Heart left ventricle (tissue), 13 donors: ENCODE data around the gene AAGAB.

Source experiments
- CTCF ChIP-seq, 12 donors: fragments of 200-600 bp; sonication (generic) in 4 of 12; IDR thresholded peaks; one replicate each; pipeline versions ENCODE4 v1.5.0 to v1.8.0; 2018 to 2022; ENCODE audit warnings: antibody characterized with exemption in 12 of 12, mild to moderate bottlenecking in 5 of 12
- POLR2A ChIP-seq, 2 donors: fragments of 450-650 bp; IDR thresholded peaks; one replicate each; pipeline ENCODE4 v1.6.1; 2017; ENCODE audit warnings: antibody characterized with exemption in 2 of 2, mild to moderate bottlenecking in 2 of 2, moderate library complexity in 2 of 2
- donor health status: ischemic (EF 13 %, LVEDD 7.1; RV severe dilation, severe dysfunction).
- donor health status: DM: no; HTN: yes; CAD: no.
- donor health status: DM: no; HTN: no; CAD: no.
- donor health status: ischemic (EF 25% LVEDD 6.9; RV normal size, moderate dysfunction).
- donor health status: ischemic (EF 25% LVEDD 5.7; RV mildly dilated, moderate dysfunction).
- donor health status: ischemic (EF 35%, LVEDD 5.7; RV mildly dilated, moderate dysfunction).
- donor health status: nonischemic (EF 11% LVEDD 7.7; RV severe dilation, severe dysfunction).
- donor health status: DM: yes; HTN: yes; CAD: no.
- donor health status: PGD.
- donor health status: ischemic (EF 29% LVEDD 5.4; RV normal size, mild dysfunction).
- donor health status: nonischemic (EF 23%, LVEDD 6.1; RV moderate dilation, normal function).

GRCh38 chr15:67218428-67218827 is 36.0 kb downstream of the AAGAB start:
- TF ChIP-seq POLR2A (IDR thresholded peaks at IDR 0.05) (no peak), CTCF (IDR thresholded peaks at IDR 0.05) (no peak)
